Loucy (cell line): ENCODE data around the gene PLEKHA6.

Experiments
- H2AFZ ChIP-seq: fragments of 200-600 bp; sonication (generic); 2 replicates; pipeline ENCODE4 v1.6.0; 2016; ENCODE audit warnings: antibody characterized with exemption, mild to moderate bottlenecking, low read length, moderate library complexity
- H3F3A ChIP-seq: fragments of 200-600 bp; 2 replicates; pipeline ENCODE4 v1.6.0; 2016; ENCODE audit warnings: antibody characterized with exemption, low read depth, mild to moderate bottlenecking
- H3K27me3 ChIP-seq: fragments of 200-600 bp; sonication (generic); 2 replicates; pipeline ENCODE4 v1.6.1; 2014; ENCODE audit warnings: low read length, mild to moderate bottlenecking; ENCODE audit not compliant: insufficient read depth, poor library complexity, severe bottlenecking
- H3K36me3 ChIP-seq: fragments of 200-600 bp; sonication (generic); 2 replicates; pipeline ENCODE4 v1.6.1; 2016; ENCODE audit warnings: low read length; ENCODE audit not compliant: insufficient read depth
- H3K4me1 ChIP-seq: fragments of 200-600 bp; sonication (generic); 2 replicates; pipeline ENCODE4 v1.5.1; 2014; ENCODE audit warnings: low read length, mild to moderate bottlenecking; ENCODE audit not compliant: insufficient read depth, poor library complexity, severe bottlenecking
- H3K4me2 ChIP-seq: fragments of 200-600 bp; sonication (generic); 2 replicates; pipeline ENCODE4 v1.6.0; 2014; ENCODE audit warnings: antibody characterized with exemption, low read length, low read depth, mild to moderate bottlenecking; ENCODE audit not compliant: poor library complexity, severe bottlenecking
- H3K4me3 ChIP-seq: fragments of 200-600 bp; sonication (generic); 2 replicates; pipeline ENCODE4 v1.5.1; 2014; ENCODE audit warnings: low read length, mild to moderate bottlenecking, mixed read lengths; ENCODE audit not compliant: poor library complexity, severe bottlenecking
- H3K79me2 ChIP-seq: fragments of 200-600 bp; sonication (generic); 2 replicates; pipeline ENCODE4 v1.6.1; 2014; ENCODE audit warnings: low read length; ENCODE audit not compliant: insufficient read depth
- H3K9ac ChIP-seq: fragments of 200-600 bp; sonication (generic); 2 replicates; pipeline ENCODE4 v1.6.0; 2014; ENCODE audit warnings: mild to moderate bottlenecking, low read depth, low read length, moderate library complexity; ENCODE audit not compliant: poor library complexity, severe bottlenecking
- H3K9me2 ChIP-seq: fragments of 200-600 bp; sonication (generic); replicated peaks from 2 replicates; pipeline ENCODE4 v1.6.1; 2016; ENCODE audit warnings: low read depth, low read length, mixed read lengths
- H3K9me3 ChIP-seq: fragments of 200-600 bp; sonication (generic); 2 replicates; pipeline ENCODE4 v1.6.1; 2014; ENCODE audit warnings: mild to moderate bottlenecking, antibody characterized with exemption, low read length, low read depth; ENCODE audit not compliant: insufficient read depth
- H4K20me1 ChIP-seq: fragments of 200-600 bp; sonication (generic); 2 replicates; pipeline ENCODE4 v1.6.0; 2014; ENCODE audit warnings: antibody characterized with exemption, low read length, mild to moderate bottlenecking; ENCODE audit not compliant: insufficient read depth, poor library complexity, severe bottlenecking
- EZH2phosphoT487 ChIP-seq: fragments of 200-600 bp; IDR thresholded peaks from 2 replicates; pipeline ENCODE4 v1.6.1; 2018; ENCODE audit warnings: antibody characterized with exemption, mild to moderate bottlenecking, moderate library complexity, borderline replicate concordance
- TF ChIP-seq, protein P1 (sequence below): fragments of 200-600 bp; sonication (generic); conservative IDR thresholded peaks from 2 replicates; pipeline ENCODE4 v1.5.1; 2014; ENCODE audit warnings: mild to moderate bottlenecking, antibody characterized with exemption, low read length

Gene PLEKHA6, protein sequence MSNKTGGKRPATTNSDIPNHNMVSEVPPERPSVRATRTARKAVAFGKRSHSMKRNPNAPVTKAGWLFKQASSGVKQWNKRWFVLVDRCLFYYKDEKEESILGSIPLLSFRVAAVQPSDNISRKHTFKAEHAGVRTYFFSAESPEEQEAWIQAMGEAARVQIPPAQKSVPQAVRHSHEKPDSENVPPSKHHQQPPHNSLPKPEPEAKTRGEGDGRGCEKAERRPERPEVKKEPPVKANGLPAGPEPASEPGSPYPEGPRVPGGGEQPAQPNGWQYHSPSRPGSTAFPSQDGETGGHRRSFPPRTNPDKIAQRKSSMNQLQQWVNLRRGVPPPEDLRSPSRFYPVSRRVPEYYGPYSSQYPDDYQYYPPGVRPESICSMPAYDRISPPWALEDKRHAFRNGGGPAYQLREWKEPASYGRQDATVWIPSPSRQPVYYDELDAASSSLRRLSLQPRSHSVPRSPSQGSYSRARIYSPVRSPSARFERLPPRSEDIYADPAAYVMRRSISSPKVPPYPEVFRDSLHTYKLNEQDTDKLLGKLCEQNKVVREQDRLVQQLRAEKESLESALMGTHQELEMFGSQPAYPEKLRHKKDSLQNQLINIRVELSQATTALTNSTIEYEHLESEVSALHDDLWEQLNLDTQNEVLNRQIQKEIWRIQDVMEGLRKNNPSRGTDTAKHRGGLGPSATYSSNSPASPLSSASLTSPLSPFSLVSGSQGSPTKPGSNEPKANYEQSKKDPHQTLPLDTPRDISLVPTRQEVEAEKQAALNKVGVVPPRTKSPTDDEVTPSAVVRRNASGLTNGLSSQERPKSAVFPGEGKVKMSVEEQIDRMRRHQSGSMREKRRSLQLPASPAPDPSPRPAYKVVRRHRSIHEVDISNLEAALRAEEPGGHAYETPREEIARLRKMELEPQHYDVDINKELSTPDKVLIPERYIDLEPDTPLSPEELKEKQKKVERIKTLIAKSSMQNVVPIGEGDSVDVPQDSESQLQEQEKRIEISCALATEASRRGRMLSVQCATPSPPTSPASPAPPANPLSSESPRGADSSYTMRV

DNA sequence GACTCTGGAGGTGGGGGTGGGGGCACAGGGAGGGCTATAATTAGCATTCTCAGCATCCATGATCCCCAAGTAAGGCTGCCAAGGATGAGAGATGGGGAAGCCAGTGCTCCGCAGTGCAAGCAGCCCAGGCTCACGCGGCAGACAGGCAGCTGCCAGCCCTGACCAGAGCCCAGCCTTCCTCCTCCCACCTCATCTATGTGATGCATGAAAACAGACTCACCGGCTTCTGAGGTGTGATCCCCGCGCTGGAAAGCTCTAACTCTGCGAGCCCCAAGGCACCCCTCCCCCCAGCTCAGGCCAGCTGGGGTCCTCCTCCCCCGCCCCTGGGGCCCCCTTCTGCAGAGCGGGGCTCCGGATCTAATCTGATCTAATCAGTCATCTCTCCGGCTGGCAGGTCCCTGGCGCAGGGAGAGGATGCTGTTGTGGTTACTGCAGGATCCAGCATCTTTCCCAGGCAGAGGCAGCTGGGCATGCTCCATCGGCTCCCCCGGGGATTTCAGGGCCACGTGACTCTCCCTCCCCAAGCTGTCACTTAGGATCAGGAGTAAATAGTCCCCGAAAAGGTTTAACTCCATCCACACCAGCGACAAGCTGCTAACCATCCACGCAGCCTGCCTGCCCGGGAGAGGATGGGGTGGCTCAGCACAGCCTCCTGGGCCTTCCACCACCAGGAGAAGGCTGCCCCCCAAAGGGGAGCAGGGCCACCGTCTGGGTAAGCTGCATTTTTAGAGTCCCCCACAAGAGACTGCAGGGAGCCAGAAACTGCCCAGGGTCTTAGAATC, at the start of gene PLEKHA6:
PLEKHA6 (minus strand) TSS at position 456 of the 782 bp plus-strand sequence. CDS start 86,202 bp downstream, outside the sequence.
- Histone ChIP-seq H3K9me2 (no peaks in the 10 kb centered on the region), H4K20me1 (no peaks in the 10 kb centered on the region), H3F3A (no peaks in the 10 kb centered on the region), H3K4me3 (peak within 1 kb of the TSS; percentile 32), H3K4me2 (peak within 1 kb of the TSS; percentile 64), H3K36me3 (no peaks in the 10 kb centered on the region), H3K4me1 (peaks cover 28% of the 10 kb centered on the region), H3K27me3 (no peaks in the 10 kb centered on the region), H3K9me3 (no peaks in the 10 kb centered on the region), H2AFZ (0 out of 2 replicates have a peak within 1 kb of the TSS, but pooled peaks have one; percentile 51), H3K79me2 (no peaks in the 10 kb centered on the region), H3K9ac (no peak within 1 kb of the TSS)
- TF ChIP-seq EZH2phosphoT487: no peak
- TF ChIP-seq, protein P1, sequence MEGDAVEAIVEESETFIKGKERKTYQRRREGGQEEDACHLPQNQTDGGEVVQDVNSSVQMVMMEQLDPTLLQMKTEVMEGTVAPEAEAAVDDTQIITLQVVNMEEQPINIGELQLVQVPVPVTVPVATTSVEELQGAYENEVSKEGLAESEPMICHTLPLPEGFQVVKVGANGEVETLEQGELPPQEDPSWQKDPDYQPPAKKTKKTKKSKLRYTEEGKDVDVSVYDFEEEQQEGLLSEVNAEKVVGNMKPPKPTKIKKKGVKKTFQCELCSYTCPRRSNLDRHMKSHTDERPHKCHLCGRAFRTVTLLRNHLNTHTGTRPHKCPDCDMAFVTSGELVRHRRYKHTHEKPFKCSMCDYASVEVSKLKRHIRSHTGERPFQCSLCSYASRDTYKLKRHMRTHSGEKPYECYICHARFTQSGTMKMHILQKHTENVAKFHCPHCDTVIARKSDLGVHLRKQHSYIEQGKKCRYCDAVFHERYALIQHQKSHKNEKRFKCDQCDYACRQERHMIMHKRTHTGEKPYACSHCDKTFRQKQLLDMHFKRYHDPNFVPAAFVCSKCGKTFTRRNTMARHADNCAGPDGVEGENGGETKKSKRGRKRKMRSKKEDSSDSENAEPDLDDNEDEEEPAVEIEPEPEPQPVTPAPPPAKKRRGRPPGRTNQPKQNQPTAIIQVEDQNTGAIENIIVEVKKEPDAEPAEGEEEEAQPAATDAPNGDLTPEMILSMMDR: peak; percentile 67

DNA sequence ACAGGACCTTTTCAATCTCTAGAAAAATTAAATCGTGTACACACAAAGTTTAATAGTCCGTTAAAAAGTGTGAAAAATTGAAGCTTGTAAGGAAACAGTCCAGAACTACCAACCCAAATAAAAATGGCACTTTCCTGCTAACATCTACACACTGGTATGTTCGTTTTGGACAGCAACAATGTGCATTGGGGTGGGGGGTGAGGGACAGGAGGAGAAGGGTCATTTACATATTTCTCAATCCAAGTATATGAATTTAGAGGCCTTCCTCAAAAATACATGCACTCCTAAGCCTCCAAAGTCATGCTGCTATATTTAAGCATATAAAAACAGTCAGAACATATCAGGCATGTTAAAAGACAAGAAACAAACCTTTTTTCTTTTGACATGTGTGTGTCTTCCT, 49.4 kb upstream of the PLEKHA6 start:
- Histone ChIP-seq H3K9me2 (no peaks in the 10 kb centered on the region), H3K4me2 (peak overlapping the region; percentile 74), H3F3A (no peaks in the 10 kb centered on the region), H3K9ac (peak overlapping the region; percentile 99), H3K9me3 (no peaks in the 10 kb centered on the region), H3K4me3 (peak overlapping the region; percentile 99), H2AFZ (no peak overlapping the region), H3K27me3 (peaks cover 8% of the 10 kb centered on the region), H3K79me2 (peaks cover 75% of the 10 kb centered on the region), H3K4me1 (peaks cover 37% of the 10 kb centered on the region), H3K36me3 (peaks cover 20% of the 10 kb centered on the region), H4K20me1 (peaks cover 71% of the 10 kb centered on the region)
- TF ChIP-seq, protein P1: no peak
- TF ChIP-seq EZH2phosphoT487: no peak

DNA sequence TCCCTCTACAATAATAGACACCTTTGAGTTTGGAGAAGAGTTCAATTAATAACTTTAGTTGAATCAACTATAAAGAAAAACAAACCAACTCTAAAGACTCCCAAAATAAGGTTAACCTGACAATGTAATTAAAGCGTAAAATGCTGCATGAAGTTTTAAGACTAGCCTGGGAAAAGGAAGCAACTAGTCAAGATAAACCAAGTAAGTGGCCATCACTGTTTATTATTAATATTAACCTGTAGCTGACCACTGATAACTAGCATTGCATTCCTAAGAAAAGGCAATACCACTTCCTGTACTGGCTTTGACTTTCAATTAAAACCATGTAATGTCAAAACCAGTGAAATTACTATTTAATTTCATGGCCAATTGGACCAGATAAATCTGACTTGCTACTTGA, 48.9 kb upstream of the PLEKHA6 start:
- Histone ChIP-seq H3K9ac (peak overlapping the region; percentile 99), H3K36me3 (peaks cover 25% of the 10 kb centered on the region)
- TF ChIP-seq EZH2phosphoT487: no peak
- TF ChIP-seq, protein P1: no peak

More for the DNA sequence above, 48.9 kb upstream of the PLEKHA6 start:
- H3F3A ChIP-seq: no peaks in the 10 kb centered on the region
- H3K79me2 ChIP-seq: peaks cover 80% of the 10 kb centered on the region
- H3K9me2 ChIP-seq: no peaks in the 10 kb centered on the region
- H3K4me1 ChIP-seq: peaks cover 41% of the 10 kb centered on the region
- H3K9me3 ChIP-seq: no peaks in the 10 kb centered on the region
- peak overlapping the region; percentile 99 for H3K4me3 ChIP-seq
- peak overlapping the region; percentile 74 for H3K4me2 ChIP-seq
- peaks cover 76% of the 10 kb centered on the region for H4K20me1 ChIP-seq
- no peak overlapping the region for H2AFZ ChIP-seq
- peaks cover 8% of the 10 kb centered on the region for H3K27me3 ChIP-seq
